CD4-positive, alpha-beta T cell treated with Interferon alpha-2 for 1 hour (primary cell): Measurements from ENCODE around the gene NDUFB10.
"Not testable (repeated sequence)": the region's sequence is repeated elsewhere in the genome, so short reads cannot be mapped to it uniquely, and the experiment has no call there.

Experiments used
- DNase-seq, 2 donors: peaks; one replicate each; pipeline ENCODE4 v3.0.0-alpha.2; 2020 to 2022

Gene NDUFB10

GRCh38 chr16:1959269-1960039 lies at the start of gene NDUFB10:
Gene NDUFB10 (plus strand): TSS chr16:1959538. CDS start chr16:1959625, 87 bp downstream.
- DNase-seq, result peak; percentile 87 to 93

- no peak for DNase-seq
Measured at GRCh38 chr16:1909561-1910231, 49.6 kb upstream of the NDUFB10 start.

- DNase-seq, result no peak
Measured at GRCh38 chr16:1911467-1912214, 47.7 kb upstream of the NDUFB10 start.

GRCh38 chr16:1912215-1912543 lies 47.2 kb upstream of the NDUFB10 start:
- DNase-seq, result no peak

GRCh38 chr16:1913327-1914083 lies 45.8 kb upstream of the NDUFB10 start:
- no peak for DNase-seq

GRCh38 chr16:1914084-1914608 lies 45.2 kb upstream of the NDUFB10 start:
- no peak for DNase-seq

GRCh38 chr16:1914988-1915387 lies 44.4 kb upstream of the NDUFB10 start:
- no peak for DNase-seq

GRCh38 chr16:1915732-1916639 lies 43.4 kb upstream of the NDUFB10 start:
- no peak for DNase-seq

GRCh38 chr16:1916640-1916990 lies 42.7 kb upstream of the NDUFB10 start:
- no peak for DNase-seq

GRCh38 chr16:1917056-1917664 lies 42.2 kb upstream of the NDUFB10 start:
- DNase-seq, result no peak

- DNase-seq, result no peak
Measured at GRCh38 chr16:1917665-1918350, 41.5 kb upstream of the NDUFB10 start.

GRCh38 chr16:1918351-1919326 lies 40.7 kb upstream of the NDUFB10 start, which contains the start of gene HS3ST6:
Gene HS3ST6 (minus strand): TSS chr16:1918415. CDS start chr16:1918323, 92 bp downstream.
- no peak for DNase-seq

- DNase-seq, result no peak
Measured at GRCh38 chr16:1919327-1919998, 39.9 kb upstream of the NDUFB10 start.

- DNase-seq, result not testable (repeated sequence)
Measured at GRCh38 chr16:1920122-1920521, 39.2 kb upstream of the NDUFB10 start.

- DNase-seq, result no peak
Measured at GRCh38 chr16:1920727-1921171, 38.6 kb upstream of the NDUFB10 start.

GRCh38 chr16:1922357-1922756 lies 37.0 kb upstream of the NDUFB10 start:
- DNase-seq, result no peak

- peak in 1 of 2 donors; percentile 24 for DNase-seq
Measured at GRCh38 chr16:1923299-1924034, 35.9 kb upstream of the NDUFB10 start.

GRCh38 chr16:1924095-1924494 lies 35.2 kb upstream of the NDUFB10 start:
- no peak for DNase-seq
